GM12865 (cell line): ENCODE results near the gene BPGM.

Experiments
- DNase-seq: peaks from one replicate; pipeline ENCODE4 v3.0.0; 2010; ENCODE audit warnings: low read depth
- H3K4me3 ChIP-seq: 2 replicates; pipeline ENCODE4 v1.5.1; 2011; ENCODE audit warnings: mild to moderate bottlenecking, low read depth, low read length, control low read depth
- CTCF ChIP-seq: IDR thresholded peaks from 2 replicates; pipeline ENCODE4 v1.5.1; 2011; ENCODE audit warnings: low read length, control low read depth, low read depth, inconsistent platforms; ENCODE audit not compliant: insufficient read depth; ENCODE audit errors: missing control alignments

Gene BPGM

GRCh38 chr7:134612197-134612596 lies 34.5 kb upstream of the BPGM start:
- DNase-seq, result no peak
- no peak for TF ChIP-seq CTCF
- H3K4me3 ChIP-seq, result no peak overlapping the region

GRCh38 chr7:134613623-134614347 lies 32.9 kb upstream of the BPGM start:
- no peak for TF ChIP-seq CTCF
- DNase-seq, result no peak
- no peak overlapping the region for H3K4me3 ChIP-seq

GRCh38 chr7:134616611-134617010 lies 30.0 kb upstream of the BPGM start:
- no peak overlapping the region for H3K4me3 ChIP-seq
- no peak for DNase-seq
- TF ChIP-seq CTCF, result no peak

GRCh38 chr7:134618756-134619530 lies 27.7 kb upstream of the BPGM start:
- TF ChIP-seq CTCF, result no peak
- no peak for DNase-seq
- H3K4me3 ChIP-seq, result no peak overlapping the region

- DNase-seq, result no peak
- H3K4me3 ChIP-seq, result no peak overlapping the region
- no peak for TF ChIP-seq CTCF
Measured at GRCh38 chr7:134619627-134620331, 26.9 kb upstream of the BPGM start.

GRCh38 chr7:134622303-134622995 lies 24.2 kb upstream of the BPGM start:
- TF ChIP-seq CTCF, result no peak
- no peak overlapping the region for H3K4me3 ChIP-seq
- DNase-seq, result no peak
